Gastroesophageal sphincter (tissue), 3 donors: Measurements from ENCODE around the gene DDX31.

Experiments used
- POLR2AphosphoS5 ChIP-seq: sonication (generic); formaldehyde crosslinking; IDR thresholded peaks from one replicate; pipeline ENCODE4 v1.6.1; 2017; ENCODE audit warnings: antibody characterized with exemption
- TF ChIP-seq, protein P1 (sequence below), 4 experiments: fragments of 200-600 bp in 2 of 4; fragments of 450-650 bp in 2 of 4; sonication (generic) in 1 of 4; IDR thresholded peaks; one replicate each; pipeline ENCODE4 v1.5.1; 2017 to 2019; ENCODE audit warnings: antibody characterized with exemption in 4 of 4, mild to moderate bottlenecking in 2 of 4, moderate library complexity in 2 of 4

GRCh38 chr9:132595319-132595718 lies 74.5 kb downstream of the DDX31 start:
- TF ChIP-seq, protein P1, sequence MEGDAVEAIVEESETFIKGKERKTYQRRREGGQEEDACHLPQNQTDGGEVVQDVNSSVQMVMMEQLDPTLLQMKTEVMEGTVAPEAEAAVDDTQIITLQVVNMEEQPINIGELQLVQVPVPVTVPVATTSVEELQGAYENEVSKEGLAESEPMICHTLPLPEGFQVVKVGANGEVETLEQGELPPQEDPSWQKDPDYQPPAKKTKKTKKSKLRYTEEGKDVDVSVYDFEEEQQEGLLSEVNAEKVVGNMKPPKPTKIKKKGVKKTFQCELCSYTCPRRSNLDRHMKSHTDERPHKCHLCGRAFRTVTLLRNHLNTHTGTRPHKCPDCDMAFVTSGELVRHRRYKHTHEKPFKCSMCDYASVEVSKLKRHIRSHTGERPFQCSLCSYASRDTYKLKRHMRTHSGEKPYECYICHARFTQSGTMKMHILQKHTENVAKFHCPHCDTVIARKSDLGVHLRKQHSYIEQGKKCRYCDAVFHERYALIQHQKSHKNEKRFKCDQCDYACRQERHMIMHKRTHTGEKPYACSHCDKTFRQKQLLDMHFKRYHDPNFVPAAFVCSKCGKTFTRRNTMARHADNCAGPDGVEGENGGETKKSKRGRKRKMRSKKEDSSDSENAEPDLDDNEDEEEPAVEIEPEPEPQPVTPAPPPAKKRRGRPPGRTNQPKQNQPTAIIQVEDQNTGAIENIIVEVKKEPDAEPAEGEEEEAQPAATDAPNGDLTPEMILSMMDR (IDR thresholded peaks at IDR 0.05): no peak
- TF ChIP-seq POLR2AphosphoS5: no peak
